ENCODE results near the gene LRP4. TPM values are rescaled to one million over a fixed set of nuclear protein-coding genes. Genes with fewer than 3 reads are reported as not detected.

LRP4 gene
- total RNA-seq, 1 experiment from 2014 or later = 0.87 TPM

DNA sequence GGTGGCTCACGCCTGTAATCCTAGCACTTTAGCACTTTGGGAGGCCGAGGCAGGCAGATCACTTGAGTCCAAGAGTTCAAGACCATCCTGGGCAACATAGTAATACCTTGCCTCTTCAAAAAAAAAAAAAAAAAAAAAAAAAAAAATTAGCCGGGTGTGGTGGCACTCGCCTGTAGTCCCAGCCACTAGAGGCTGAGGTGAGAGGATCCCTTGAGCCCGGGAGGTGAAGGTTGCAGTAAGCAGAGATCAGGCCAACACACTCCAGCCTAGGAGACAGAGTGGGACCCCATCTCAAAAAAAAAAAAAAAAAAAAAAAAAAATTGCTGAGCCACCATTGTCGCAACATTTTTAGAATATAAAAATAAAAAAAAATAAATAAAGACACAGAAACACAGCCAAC lies 79.8 kb downstream of the LRP4 start:
- Histone ChIP-seq H3K9me2 (replicated peaks; ENCODE audit: low read length) (no peaks in the 10 kb centered on the region), H3K4me1 (ENCODE audit: insufficient read depth, low read length) (no peaks in the 10 kb centered on the region), H3K9me3 (ENCODE audit: low read length) (no peaks in the 10 kb centered on the region), H3K79me2 (ENCODE audit: low read length) (peaks cover 98% of the 10 kb centered on the region), H3K36me3 (ENCODE audit: low read depth, low read length) (0 out of 2 replicates have a peak, but pooled peaks cover 4% of the 10 kb centered on the region), H3K9ac (ENCODE audit: low read length) (no peak overlapping the region), H2AFZ (ENCODE audit: low read length) (no peak overlapping the region), H3K27me3 (ENCODE audit: low read length) (no peaks in the 10 kb centered on the region), H3K27ac (ENCODE audit: low read length) (no peak overlapping the region), H3K4me2 (ENCODE audit: low read length) (no peak overlapping the region), H4K20me1 (ENCODE audit: low read length) (peaks cover 45% of the 10 kb centered on the region; the same call in 1 of the 2 replicates), H3K4me3 (ENCODE audit: low read length) (no peak overlapping the region), H3F3A (ENCODE audit: low read length, unreplicated experiment) (no peaks in the 10 kb centered on the region)
- ChIA-PET CTCF (no interaction called here), POLR2A (ENCODE audit: unreplicated experiment) (no interaction called here)
- no TSS peak for BruUV-seq (replicated peaks)
- ATAC-seq = no peak
- TF ChIP-seq EZH2phosphoT487 (IDR thresholded peaks at IDR 0.05; ENCODE audit: borderline replicate concordance, low read length) = no peak
- DNase-seq = no peak
- intact Hi-C loops (cut with micrococcal nuclease) = no loop called here

DNA sequence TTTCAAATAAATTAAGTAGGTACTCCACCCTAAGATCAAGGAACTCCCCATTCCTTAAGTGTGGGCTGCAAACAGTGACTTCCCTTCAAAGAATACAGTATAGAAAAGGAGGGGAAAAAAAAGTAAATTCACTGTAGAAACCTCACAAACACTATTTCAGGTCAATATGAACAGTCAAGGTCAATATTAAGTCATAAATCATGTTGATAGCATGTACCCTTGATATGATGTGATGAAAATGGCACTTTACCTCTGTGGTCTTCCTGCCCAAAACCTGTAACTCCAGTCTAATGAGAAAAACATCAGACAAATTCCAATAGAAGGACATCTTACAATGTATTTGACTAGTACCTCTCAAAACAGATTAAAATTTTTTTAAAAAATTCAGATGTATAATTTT lies 80.5 kb downstream of the LRP4 start:
- 0 out of 2 replicates have a peak, but pooled peaks cover 4% of the 10 kb centered on the region for H3K36me3 ChIP-seq (ENCODE audit: low read depth, low read length)
- POLR2A ChIA-PET (ENCODE audit: unreplicated experiment) = interaction anchor here (0.8 kb wide), 1 partner anchor 218 kb away, joined by 3 read pairs; no protein-coding TSS in a partner anchor
- CTCF ChIA-PET = no interaction called here
- DNase-seq (no peak), ATAC-seq (no peak)
- H3K27me3 ChIP-seq (ENCODE audit: low read length) = no peaks in the 10 kb centered on the region
- H3K27ac ChIP-seq (ENCODE audit: low read length) = no peak overlapping the region
- no peak overlapping the region for H2AFZ ChIP-seq (ENCODE audit: low read length)
- H3K4me3 ChIP-seq (ENCODE audit: low read length) = no peak overlapping the region
- H3F3A ChIP-seq (ENCODE audit: low read length, unreplicated experiment) = no peaks in the 10 kb centered on the region
- BruUV-seq (replicated peaks) = no TSS peak
- no peaks in the 10 kb centered on the region for H3K9me2 ChIP-seq (replicated peaks; ENCODE audit: low read length)
- peaks cover 96% of the 10 kb centered on the region for H3K79me2 ChIP-seq (ENCODE audit: low read length)
- H3K4me1 ChIP-seq (ENCODE audit: insufficient read depth, low read length) = no peaks in the 10 kb centered on the region
- H3K9me3 ChIP-seq (ENCODE audit: low read length) = no peaks in the 10 kb centered on the region
- no peak for TF ChIP-seq EZH2phosphoT487 (IDR thresholded peaks at IDR 0.05; ENCODE audit: borderline replicate concordance, low read length)
- TF ChIP-seq, protein P1, sequence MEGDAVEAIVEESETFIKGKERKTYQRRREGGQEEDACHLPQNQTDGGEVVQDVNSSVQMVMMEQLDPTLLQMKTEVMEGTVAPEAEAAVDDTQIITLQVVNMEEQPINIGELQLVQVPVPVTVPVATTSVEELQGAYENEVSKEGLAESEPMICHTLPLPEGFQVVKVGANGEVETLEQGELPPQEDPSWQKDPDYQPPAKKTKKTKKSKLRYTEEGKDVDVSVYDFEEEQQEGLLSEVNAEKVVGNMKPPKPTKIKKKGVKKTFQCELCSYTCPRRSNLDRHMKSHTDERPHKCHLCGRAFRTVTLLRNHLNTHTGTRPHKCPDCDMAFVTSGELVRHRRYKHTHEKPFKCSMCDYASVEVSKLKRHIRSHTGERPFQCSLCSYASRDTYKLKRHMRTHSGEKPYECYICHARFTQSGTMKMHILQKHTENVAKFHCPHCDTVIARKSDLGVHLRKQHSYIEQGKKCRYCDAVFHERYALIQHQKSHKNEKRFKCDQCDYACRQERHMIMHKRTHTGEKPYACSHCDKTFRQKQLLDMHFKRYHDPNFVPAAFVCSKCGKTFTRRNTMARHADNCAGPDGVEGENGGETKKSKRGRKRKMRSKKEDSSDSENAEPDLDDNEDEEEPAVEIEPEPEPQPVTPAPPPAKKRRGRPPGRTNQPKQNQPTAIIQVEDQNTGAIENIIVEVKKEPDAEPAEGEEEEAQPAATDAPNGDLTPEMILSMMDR (conservative IDR thresholded peaks at IDR 0.05; ENCODE audit: low read depth, low read length) = no peak
- no peak for TF ChIP-seq EZH2 (IDR thresholded peaks at IDR 0.05; ENCODE audit: low read length, unreplicated experiment)
- no peak overlapping the region for H3K9ac ChIP-seq (ENCODE audit: low read length)
- intact Hi-C loops (cut with micrococcal nuclease) = no loop called here
- H3K4me2 ChIP-seq (ENCODE audit: low read length) = no peak overlapping the region
- H4K20me1 ChIP-seq (ENCODE audit: low read length) = peaks cover 42% of the 10 kb centered on the region; the same call in 1 of the 2 replicates

DNA sequence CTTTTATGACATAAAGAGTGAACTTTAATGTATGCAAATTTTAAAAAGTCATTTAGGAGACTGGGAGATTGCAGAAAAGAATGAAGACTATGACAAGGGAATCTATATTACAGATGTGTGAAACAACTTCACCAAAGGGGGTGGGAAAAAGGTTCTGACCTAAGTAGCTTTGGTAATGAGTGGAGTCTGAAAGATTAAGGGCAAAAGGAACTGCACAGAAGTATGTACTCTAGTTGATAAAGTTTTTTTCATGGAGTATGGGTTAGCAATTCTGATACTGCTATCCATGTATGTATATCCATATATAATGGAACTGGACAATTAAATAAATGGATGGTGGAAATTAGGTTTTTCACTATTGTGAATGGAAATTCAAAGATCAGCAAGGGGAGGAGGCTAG lies 81.5 kb downstream of the LRP4 start:
- Histone ChIP-seq H3K79me2 (ENCODE audit: low read length) (peaks cover 96% of the 10 kb centered on the region), H4K20me1 (ENCODE audit: low read length) (peaks cover 40% of the 10 kb centered on the region; the same call in 1 of the 2 replicates), H3K9me2 (replicated peaks; ENCODE audit: low read length) (no peaks in the 10 kb centered on the region), H3K27ac (ENCODE audit: low read length) (no peak overlapping the region), H3K27me3 (ENCODE audit: low read length) (no peaks in the 10 kb centered on the region), H3K9ac (ENCODE audit: low read length) (no peak overlapping the region), H3F3A (ENCODE audit: low read length, unreplicated experiment) (no peaks in the 10 kb centered on the region), H3K4me1 (ENCODE audit: insufficient read depth, low read length) (no peaks in the 10 kb centered on the region), H3K4me3 (ENCODE audit: low read length) (no peak overlapping the region), H3K36me3 (ENCODE audit: low read depth, low read length) (no peaks in the 10 kb centered on the region), H2AFZ (ENCODE audit: low read length) (no peak overlapping the region), H3K9me3 (ENCODE audit: low read length) (no peaks in the 10 kb centered on the region), H3K4me2 (ENCODE audit: low read length) (no peak overlapping the region)
- POLR2A ChIA-PET (ENCODE audit: unreplicated experiment) = no interaction called here
- CTCF ChIA-PET = no interaction called here
- intact Hi-C loops (cut with micrococcal nuclease) = no loop called here
- DNase-seq = no peak
- ATAC-seq = no peak
- no TSS peak for BruUV-seq (replicated peaks)
- TF ChIP-seq EZH2phosphoT487 (IDR thresholded peaks at IDR 0.05; ENCODE audit: borderline replicate concordance, low read length) (no peak), EZH2 (IDR thresholded peaks at IDR 0.05; ENCODE audit: low read length, unreplicated experiment) (no peak)
- TF ChIP-seq, protein P1 (conservative IDR thresholded peaks at IDR 0.05; ENCODE audit: low read depth, low read length) = no peak

All from PC-3 (cell line).